ENCODE data around the gene PRKCI.

DNA sequence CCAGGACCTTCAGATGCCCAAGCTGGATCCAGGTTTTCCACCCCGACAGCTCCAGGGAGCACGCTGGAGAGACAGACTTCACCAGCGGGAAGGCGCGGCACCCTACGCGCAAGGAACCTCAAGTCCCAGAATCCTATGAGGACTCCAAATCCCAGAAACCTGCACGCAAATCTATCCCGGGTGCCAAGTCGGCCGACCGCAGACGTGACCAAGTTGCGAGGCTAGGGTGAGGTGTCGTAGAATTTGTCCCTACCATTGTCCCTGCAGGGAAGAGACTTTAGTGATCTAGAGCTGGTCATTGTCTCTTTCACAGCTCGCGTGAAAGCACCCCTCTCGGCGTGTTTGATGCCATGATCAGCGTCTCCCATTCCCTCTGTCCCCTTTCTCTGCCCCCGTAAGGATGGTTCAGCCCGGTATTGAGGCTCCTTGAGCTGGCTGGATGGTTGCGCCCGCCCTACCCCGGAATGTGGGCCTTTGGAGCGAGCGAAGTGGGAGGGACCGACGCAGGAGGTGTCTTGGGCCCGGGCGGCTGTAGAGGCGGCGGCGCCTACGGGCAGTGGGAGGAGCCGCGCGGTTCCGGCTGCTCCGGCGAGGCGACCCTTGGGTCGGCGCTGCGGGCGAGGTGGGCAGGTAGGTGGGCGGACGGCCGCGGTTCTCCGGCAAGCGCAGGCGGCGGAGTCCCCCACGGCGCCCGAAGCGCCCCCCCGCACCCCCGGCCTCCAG lies at the start of gene PRKCI:
- TF ChIP-seq POLR2A (IDR thresholded peaks at IDR 0.05; ENCODE audit: extremely low read depth, insufficient read length): peak; percentile 69
- TF ChIP-seq, protein P1, sequence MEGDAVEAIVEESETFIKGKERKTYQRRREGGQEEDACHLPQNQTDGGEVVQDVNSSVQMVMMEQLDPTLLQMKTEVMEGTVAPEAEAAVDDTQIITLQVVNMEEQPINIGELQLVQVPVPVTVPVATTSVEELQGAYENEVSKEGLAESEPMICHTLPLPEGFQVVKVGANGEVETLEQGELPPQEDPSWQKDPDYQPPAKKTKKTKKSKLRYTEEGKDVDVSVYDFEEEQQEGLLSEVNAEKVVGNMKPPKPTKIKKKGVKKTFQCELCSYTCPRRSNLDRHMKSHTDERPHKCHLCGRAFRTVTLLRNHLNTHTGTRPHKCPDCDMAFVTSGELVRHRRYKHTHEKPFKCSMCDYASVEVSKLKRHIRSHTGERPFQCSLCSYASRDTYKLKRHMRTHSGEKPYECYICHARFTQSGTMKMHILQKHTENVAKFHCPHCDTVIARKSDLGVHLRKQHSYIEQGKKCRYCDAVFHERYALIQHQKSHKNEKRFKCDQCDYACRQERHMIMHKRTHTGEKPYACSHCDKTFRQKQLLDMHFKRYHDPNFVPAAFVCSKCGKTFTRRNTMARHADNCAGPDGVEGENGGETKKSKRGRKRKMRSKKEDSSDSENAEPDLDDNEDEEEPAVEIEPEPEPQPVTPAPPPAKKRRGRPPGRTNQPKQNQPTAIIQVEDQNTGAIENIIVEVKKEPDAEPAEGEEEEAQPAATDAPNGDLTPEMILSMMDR (IDR thresholded peaks at IDR 0.05; ENCODE audit: low read depth, low read length): no peak

Measured in NB4 (cell line).